HL-60 (cell line): Measurements from ENCODE around the gene SDK1.

Experiments used
- CTCF ChIP-seq: IDR thresholded peaks from one replicate; pipeline ENCODE4 v1.5.1; 2011; ENCODE audit warnings: low read length, control low read depth, inconsistent platforms; ENCODE audit not compliant: insufficient read depth
- GABPA ChIP-seq: IDR thresholded peaks from 2 replicates; pipeline ENCODE4 v1.6.1; 2012; ENCODE audit warnings: low read depth

GRCh38 chr7:3691478-3692158 is 390.6 kb downstream of the SDK1 start:
- TF ChIP-seq CTCF: no peak
- TF ChIP-seq GABPA: no peak
